CD4-positive, alpha-beta T cell treated with Interleukin-10 for 1 hour (primary cell): Measurements from ENCODE around the gene MIPEP.
A peak's percentile ranks its signal among the peaks of the same experiment; 100 is the strongest.

ENCODE experiments used
- DNase-seq: peaks from one replicate; pipeline ENCODE4 v3.0.0-alpha.2; 2020

MIPEP gene

DNA sequence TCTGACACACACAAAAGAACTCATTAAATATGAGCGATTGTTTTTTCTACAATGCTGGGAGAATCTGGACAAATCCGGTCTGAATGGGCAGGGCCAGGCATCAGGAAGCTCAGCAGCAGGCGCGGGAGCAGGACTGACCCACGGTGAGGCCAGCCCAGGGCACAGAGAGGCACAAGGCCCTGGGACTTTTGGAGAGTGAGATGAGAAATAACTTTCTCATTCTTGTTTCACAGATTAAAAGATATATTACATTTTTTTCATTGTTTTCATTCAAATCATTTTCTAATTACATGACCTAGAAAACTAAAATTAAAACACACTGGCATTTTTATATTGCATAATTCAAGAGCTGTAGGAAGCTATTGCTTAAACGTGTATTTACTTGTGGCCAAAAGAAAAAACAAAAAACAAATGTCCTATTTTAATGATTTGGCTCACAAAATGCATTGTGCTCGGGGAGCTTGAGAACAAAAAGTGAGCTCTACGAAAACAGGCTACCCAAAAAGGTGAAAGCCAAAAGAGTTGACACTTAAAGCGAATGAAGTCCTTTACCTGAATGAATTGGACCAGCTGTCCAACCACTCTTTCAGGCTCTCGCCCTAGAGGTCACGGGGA, 185.8 kb downstream of the MIPEP start:
- DNase-seq = no peak

DNA sequence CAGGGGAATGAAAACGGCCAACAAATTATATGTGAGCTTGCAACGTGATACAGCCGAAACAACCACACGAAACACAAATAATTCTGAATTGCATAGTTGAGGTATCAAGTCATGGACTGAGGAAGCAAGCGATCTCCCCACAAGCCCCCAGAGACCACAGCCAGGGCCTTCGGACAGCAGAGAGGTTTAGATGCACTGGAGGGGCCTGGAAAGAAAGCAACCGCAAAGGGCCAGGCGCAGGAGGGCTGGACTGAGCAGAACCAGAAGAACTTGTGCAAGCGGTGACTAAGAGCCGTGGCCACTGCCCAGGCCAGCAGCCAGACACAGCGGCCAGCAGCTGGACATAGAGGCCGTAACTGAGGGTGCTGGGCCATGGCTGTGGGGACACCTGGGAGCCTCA, 187.6 kb downstream of the MIPEP start:
- DNase-seq = no peak

DNA sequence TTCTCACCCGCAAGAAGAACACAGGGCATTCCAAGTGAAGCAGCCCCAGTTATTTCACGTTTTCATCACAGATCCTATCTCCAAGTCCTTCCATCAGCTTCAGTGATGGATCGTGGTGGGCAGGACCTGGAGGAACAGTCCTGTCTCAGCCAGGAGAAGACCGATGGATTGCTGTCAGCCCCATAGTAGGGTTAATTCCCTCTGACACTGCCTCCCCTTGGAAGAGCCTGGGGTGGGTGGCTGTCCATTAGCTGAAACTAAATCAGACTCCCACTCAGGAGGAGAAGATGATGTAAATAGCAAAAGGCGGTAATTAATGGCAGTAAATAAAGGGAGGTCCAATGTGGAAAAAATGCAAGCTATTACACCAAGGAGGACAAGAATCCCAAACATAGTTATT, 188.0 kb downstream of the MIPEP start:
- no peak for DNase-seq

DNA sequence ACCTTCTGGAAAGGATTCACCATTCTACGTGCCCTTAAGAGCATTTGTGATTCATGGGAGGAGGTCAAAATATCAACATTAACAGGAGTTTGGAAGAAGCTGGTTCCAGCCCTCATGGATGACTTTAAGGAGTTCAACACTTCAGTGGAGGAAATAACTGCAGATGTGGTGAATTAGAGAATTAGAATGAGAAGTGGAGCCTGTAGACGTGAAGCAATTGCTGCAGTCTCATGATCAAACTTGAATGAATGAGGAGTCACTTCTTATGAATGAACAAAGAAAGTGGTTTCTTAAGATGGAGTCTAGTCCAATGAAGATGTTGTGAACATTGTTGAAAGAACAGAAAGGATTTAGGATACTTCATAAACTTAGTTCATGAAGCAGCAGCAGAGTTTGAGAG, 189.9 kb downstream of the MIPEP start:
- DNase-seq = no peak

DNA sequence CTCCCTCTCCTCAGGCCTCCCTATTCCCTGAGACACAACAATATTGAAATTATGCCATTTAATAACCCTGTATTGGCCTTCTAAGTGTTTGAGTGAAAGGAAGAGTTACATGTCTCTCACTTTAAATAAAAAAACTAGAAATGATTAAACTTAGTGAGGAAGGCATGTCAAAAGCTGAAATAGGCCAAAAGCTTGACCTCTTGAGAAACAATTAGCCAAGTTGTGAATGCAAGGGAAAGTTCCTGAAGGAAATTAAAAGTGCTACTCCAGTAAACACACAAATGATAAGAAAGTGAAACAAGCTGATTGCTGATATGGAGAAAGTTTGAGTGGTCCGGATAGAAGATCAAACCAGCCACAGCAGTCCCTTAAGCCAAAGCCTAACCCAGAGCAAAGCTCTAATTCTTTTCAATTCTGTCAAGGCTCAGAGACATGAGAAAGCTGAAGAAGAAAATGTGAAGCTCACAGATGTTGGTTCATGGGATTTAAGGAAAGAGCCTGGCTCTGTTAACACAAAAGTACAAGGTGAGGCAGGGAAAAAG, 191.4 kb downstream of the MIPEP start:
- no peak for DNase-seq

DNA sequence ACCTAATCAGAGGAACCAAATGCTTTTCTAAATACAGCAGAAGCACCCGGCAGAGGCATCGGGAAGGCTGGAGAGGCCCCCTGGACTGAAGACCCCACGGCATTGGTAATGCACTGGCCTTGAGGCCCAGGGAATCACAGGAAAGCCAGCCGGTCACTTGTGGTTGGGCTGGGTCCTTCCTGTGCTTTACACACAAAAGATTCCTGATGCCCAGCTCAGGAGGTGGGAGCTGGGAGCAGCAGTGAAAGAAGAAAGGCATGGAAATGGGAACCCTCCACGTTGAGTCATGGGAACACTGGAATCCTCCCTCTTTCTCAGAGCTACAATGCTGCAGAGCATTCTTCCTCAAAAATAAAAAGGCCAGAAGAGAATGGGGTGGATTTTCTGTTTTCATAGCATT, 192.6 kb downstream of the MIPEP start:
- no peak for DNase-seq

DNA sequence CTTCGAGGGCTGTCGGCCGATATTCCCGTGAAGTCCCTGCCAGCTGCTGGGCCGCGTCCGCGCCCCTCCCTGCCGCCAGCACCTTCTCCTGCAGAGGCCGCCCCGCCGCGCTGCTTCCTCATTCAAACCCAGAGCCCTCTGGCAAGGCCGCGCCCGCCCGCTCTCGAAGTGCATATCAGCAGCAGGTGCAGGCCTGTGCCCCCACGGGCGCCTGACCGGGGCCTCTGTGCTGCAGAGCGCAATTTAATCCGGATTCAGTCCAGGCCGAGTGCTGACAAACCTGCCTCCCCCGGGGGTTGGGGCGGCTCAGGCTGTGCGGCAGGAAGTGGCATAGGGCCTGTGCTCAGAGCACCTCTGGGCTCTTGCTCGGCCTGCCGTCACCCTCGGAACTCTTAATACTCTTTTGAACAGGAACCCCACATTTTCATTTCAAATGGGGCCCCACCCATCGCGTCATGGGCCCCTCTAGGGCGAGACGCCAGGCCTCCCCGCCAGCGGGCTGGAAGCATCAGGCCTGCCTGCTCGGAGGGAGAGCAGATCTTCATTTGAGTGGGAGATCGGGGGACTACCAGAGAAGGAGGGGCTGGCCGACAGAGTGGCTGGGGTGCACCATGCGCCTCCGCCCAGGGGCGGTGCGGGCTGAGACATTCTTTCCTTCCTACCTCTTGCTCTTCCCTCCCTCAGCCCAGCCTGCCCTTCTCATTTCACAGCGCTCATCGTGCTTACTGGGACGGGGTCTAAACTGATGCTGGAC, 193.3 kb downstream of the MIPEP start:
- DNase-seq = peak; percentile 51

DNA sequence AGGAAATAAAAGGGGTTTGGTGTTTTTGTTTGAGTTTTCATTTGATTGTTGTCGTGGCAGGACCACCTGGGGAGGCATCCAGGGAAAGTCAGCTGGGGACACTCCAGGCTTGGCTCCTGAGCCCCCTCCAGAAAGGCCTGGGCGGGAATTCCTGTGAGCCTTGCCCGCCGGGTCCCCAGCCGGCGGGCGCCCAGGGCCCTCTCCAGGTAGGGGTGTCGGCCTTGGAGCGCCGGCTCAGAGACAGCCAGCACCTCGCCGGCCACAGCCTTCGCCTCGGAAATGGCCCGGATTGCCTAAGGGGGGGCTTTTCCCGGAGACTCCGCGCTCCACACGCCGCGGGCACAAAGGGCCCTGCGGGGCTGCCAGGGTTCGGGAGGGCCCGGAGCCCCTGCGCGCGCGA, 194.0 kb downstream of the MIPEP start:
- no peak for DNase-seq

DNA sequence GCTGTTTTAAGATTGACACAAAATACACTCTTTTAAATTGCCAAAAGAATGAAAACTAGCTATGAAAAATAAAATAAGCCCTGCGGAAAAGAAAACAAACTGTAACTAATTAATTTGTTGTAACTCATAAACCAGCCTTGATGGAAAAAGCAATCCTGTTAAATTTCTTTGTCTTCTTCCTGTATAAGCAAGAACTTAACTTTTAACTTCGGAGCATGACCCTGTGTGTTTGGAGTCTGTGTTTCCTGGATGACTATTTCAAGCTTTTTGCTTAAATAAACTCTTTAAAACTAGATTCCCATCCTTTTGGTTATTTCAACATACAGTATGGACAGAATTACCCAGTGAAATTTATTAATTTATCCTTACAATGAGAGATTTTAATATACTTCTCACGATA, 196.4 kb downstream of the MIPEP start:
- DNase-seq = no peak

DNA sequence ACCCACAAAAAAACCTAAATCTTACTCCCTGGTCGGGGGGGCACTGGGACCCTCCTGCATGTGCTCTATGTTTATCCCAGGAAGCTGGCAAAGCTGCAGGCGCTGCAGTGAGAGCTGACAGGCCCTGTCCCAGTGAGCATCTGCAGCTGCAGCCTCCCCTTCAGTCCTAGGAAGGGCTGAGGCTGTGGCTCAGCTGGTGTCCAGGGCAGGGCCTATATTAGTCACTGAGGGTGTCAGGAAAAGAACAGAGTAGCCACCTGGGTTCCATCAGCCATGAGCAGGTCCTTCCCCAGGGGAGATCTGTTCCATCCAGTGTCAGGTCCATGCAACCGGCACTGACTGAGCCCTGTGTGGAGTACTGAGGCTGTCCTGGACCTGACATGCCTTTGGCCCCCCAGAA, 198.5 kb downstream of the MIPEP start:
- no peak for DNase-seq

DNA sequence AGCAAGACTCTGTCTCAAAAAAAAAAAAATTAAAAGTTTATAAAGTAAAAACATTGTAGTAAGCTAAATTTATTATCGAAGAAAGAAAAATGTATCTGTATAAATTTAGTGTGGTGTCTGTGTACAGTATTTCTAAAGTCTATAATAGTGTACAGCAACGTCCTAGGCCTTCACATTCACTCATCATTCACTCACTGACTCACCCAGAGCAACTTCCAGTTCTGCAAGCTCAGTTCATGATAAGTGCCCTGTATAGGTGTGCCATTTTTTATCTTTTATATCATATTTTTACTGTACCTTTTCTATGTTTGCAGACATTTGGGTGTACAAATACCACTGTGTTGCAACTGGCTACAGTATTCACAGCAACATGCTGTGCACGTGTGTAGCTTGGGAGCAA, 200.9 kb downstream of the MIPEP start:
- DNase-seq = no peak

DNA sequence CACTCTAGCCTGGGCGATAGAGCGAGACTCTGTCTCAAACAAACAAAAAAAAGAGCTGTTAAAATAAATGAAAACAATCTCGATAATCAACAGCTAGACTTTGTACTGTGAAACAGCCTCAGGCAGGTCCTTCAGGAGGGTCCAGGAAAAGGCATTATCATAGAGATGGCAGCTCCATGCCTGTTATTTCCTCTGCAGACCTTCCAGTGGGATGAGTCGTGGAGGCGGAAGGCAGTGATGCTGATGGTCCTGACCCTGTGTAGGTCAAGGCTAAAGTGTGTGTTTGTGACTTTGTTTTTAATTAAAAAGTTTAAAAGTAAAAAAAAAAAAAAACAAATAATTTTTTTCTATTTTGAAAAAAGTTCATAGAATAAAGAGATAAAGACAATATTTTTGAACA, 201.6 kb downstream of the MIPEP start:
- no peak for DNase-seq

DNA sequence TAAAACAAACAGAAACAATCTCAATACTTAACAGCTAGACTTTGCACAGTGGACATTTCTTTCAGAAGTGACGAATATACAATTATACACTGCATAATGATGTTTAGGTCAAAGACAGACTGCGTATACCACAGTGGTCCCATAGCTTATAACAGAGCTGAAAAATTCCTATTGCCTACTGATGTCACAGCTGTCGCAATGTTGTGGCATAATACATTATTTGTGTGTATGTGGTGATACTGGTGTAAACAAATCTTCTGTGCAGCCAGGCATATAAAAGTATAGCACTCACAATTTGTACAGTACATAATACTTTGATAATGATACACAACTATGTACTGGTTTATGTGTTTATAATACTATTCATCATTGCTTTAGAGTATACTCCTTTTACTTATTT, 202.3 kb downstream of the MIPEP start:
- DNase-seq = no peak

DNA sequence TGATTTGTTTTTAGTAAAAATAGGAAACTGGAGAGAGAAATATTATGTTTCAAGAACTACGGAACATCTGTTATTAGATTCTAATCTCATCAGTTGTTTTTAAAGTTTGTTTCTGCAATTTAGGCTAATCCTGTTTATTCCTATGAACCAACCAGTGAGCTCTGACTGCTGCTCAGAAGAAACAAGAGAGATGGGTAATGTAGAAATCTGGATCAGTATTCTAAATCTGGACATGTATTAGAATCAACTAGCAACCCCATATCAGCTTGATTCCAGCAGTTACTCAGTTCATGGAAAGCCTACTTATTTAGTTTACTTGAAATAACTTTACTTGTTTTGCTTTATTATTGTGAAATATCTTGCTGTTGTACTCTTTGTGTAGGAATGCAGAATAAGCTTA, 203.8 kb downstream of the MIPEP start:
- no peak for DNase-seq

DNA sequence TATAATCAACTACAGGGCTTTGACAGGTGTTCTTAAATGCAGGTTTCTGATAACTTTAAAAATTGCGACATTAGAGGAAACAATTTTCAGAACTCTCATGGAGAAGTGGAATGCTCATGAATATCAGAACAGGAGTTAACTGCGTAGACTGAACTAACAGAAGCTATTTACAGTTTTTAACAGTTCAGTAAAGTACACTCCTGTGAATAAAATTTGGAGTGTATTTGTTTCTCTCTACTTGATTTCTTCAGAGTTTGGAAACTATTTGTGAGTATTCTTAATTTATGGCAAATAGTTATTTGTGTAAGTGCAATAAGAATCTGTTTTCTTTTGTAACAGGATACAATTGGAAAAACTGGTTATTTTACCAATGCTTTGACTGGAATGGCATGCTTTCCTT, 204.6 kb downstream of the MIPEP start:
- no peak for DNase-seq

DNA sequence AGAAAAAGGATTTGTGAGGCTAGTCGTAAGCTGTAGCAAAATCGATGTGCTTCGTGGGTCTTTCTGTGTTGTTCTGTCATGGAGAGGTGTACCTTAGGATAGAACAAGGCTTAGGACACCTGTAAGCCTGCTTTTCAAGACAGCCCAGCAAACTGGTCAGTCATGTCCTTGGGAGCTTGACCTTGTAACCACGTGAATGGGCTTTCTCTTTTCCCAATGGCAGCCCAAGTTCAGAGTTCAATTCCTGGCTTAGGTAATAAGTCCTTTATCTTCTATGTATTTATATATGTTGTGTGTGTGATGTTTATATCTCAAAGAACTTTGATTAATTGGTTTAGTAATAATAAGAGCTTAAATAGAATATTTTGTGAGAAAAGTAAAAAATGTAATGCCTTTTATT, 206.1 kb downstream of the MIPEP start:
- DNase-seq = no peak

DNA sequence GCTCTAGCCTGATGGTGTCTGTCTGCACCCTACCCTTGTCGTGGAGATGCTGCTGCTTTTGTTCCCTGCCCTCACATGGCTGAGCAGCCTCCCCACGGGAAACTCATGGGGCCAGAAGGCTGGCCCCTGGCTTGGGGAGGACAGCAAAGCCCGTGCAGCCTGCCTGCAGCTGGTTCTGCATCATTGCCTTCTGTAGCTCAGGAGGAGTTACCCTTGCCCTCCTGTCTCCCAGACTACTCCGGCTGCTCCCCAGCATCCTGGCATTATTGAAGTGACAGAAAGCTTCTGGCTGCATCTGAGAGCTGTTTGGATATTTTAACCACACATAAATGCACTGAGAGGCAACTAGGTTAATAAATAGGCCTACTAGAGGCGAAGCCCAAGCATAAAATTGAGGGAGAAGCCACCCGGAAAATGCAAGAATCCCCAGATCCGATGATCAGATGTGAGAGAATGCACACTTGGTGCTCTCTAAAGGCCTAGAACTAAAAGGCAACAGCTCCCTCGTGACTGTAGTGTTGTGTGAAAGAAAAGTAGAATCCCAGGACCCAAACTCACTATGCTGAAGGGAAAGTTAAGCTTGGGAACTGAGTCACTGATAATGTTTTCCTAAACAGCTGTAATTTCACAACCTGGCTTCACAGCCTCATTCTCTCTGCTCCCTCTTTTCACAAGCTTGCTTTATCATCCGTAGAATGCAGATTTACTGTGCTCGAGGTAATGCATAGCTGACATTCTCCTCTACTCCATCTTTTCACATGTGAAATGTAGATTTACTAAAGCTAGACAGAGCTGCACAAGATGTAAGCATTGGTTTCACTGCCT, 208.1 kb downstream of the MIPEP start:
- no peak for DNase-seq
